ENCODE data around the gene ATP5MK.

- TF ChIP-seq, protein P1, sequence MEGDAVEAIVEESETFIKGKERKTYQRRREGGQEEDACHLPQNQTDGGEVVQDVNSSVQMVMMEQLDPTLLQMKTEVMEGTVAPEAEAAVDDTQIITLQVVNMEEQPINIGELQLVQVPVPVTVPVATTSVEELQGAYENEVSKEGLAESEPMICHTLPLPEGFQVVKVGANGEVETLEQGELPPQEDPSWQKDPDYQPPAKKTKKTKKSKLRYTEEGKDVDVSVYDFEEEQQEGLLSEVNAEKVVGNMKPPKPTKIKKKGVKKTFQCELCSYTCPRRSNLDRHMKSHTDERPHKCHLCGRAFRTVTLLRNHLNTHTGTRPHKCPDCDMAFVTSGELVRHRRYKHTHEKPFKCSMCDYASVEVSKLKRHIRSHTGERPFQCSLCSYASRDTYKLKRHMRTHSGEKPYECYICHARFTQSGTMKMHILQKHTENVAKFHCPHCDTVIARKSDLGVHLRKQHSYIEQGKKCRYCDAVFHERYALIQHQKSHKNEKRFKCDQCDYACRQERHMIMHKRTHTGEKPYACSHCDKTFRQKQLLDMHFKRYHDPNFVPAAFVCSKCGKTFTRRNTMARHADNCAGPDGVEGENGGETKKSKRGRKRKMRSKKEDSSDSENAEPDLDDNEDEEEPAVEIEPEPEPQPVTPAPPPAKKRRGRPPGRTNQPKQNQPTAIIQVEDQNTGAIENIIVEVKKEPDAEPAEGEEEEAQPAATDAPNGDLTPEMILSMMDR (IDR thresholded peaks at IDR 0.05; ENCODE audit: insufficient read depth, low read length, poor library complexity, severe bottlenecking), result no peak
- no peak for TF ChIP-seq EZH2phosphoT487 (conservative IDR thresholded peaks at IDR 0.05; ENCODE audit: low read length)
These were observed 49.1 kb upstream of the ATP5MK start for GRCh38 chr10:103445366-103445765.

All from SU-DHL-6 (cell line).